IPS DF 4.7 (cell line): ENCODE measurements around the gene SHD.
"Not testable (repeated sequence)": the region's sequence is repeated elsewhere in the genome, so short reads cannot be mapped to it uniquely, and the experiment has no call there.

ENCODE experiments used
- DNase-seq: peaks from one replicate; pipeline ENCODE4 v3.0.0-alpha.2; 2013; ENCODE audit warnings: low spot score; ENCODE audit errors: extremely low read depth

Gene SHD

GRCh38 chr19:4267101-4267900 lies 11.8 kb upstream of the SHD start:
- DNase-seq: peak; percentile 62

- DNase-seq: no peak
Observed at GRCh38 chr19:4267901-4268815, 10.9 kb upstream of the SHD start.

- DNase-seq: no peak
Observed at GRCh38 chr19:4268816-4269430, 10.1 kb upstream of the SHD start.

- no peak for DNase-seq
Observed at GRCh38 chr19:4272894-4273293, 6.2 kb upstream of the SHD start.

- not testable (repeated sequence) for DNase-seq
Observed at GRCh38 chr19:4274321-4274686, 4.8 kb upstream of the SHD start.

- no peak for DNase-seq
Observed at GRCh38 chr19:4277191-4277696, 1.8 kb upstream of the SHD start.

GRCh38 chr19:4278010-4278409 lies 1.1 kb upstream of the SHD start:
- DNase-seq: no peak

GRCh38 chr19:4279267-4279529 lies 132 bp downstream of the SHD start:
- no peak for DNase-seq

GRCh38 chr19:4279530-4280422 lies 710 bp downstream of the SHD start:
- DNase-seq: no peak

GRCh38 chr19:4284176-4284958 lies 5.3 kb downstream of the SHD start:
- peak; percentile 86 for DNase-seq

GRCh38 chr19:4284974-4285373 lies 5.9 kb downstream of the SHD start:
- DNase-seq: no peak

- DNase-seq: not testable (repeated sequence)
Observed at GRCh38 chr19:4286141-4286540, 7.1 kb downstream of the SHD start.

- DNase-seq: no peak
Observed at GRCh38 chr19:4288091-4288777, 9.2 kb downstream of the SHD start.

- DNase-seq: no peak
Observed at GRCh38 chr19:4291184-4291732, 12.2 kb downstream of the SHD start.

- no peak for DNase-seq
Observed at GRCh38 chr19:4292515-4292914, 13.4 kb downstream of the SHD start.

- no peak for DNase-seq
Observed at GRCh38 chr19:4294389-4294788, 15.3 kb downstream of the SHD start.

- no peak for DNase-seq
Observed at GRCh38 chr19:4295972-4296771, 17.1 kb downstream of the SHD start.
